Right forelimb (tissue), 1 donor: ENCODE results near the gene ALKBH6.
"Not testable (repeated sequence)": the region's sequence is repeated elsewhere in the genome, so short reads cannot be mapped to it uniquely, and the experiment has no call there.

Source experiments
- DNase-seq: peaks from one replicate; pipeline ENCODE4 v3.0.0-alpha.2; 2018

ALKBH6 gene

DNA sequence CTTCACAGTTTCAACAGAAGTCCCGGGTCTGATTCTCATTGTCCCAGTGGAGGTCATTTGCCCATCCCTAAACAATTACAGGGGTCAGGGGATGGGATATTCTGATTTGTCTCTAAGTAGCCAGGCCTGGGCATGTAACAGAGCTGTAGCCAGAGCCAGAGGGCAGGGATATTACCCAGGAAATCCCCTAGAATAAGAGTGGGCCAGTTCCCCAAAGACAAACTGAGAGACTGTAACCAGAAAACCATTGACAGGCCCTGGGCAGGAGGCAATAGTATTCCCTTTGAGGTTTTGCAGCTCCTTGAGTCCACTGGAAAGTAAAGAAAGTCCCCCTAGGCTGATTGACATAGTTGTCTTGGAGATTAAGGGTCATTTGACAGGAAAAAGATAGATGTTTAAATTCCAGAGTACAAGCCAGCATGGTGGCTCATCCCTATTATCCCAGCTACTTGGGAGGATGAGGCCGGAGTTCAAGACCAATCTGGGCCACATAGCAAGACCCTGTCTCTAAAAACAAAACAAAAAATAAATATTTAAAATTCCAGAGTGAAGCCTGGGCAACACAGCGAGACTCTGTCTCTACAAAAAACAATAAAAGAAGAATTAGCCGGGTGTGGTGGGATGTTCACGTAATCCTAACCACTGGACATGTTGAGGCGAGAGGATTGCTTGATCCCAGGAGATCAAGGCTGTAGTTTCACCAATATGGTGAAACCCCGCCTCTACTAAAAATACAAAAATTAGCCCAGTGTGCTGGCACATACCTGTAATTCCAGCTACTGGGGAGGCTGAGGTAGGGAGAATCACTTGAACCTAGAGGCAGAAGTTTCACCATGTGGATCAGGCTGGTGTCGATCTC is 20.9 kb downstream of the ALKBH6 start:
- no peak for DNase-seq

DNA sequence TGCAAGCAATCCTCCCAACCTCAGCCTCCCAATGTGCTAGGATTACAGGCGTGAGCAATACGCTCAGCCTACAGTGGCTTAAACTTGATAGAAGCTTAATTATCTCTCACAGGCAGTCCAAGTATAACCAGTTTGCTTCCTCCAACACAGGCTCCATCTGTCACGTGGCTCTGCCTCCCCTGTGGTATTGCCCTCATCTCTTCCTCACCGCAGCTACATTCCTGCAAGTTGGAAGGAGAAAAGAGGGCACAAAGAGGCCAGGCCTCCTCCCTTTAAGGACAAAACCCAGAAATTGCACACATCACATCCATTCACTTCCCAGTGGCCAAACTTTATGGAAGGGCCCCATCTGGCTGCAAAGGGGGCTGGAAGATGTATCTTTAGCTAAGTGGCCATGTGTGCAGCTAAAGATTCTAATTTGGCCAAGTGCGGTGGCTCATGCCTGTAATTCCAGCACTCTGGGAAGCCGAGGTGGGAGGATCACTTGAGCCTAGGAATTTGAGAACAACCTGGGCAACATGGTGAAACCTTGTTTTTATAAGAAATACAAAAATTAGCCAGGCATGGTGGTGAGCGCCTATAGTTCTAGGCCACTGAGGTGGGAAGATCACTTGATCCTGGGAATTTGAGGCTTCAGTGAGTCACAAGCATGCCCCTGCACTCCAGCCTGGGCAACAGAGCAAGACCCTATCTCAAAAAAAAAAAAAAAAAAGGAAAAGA is 22.1 kb downstream of the ALKBH6 start:
- DNase-seq, result no peak

DNA sequence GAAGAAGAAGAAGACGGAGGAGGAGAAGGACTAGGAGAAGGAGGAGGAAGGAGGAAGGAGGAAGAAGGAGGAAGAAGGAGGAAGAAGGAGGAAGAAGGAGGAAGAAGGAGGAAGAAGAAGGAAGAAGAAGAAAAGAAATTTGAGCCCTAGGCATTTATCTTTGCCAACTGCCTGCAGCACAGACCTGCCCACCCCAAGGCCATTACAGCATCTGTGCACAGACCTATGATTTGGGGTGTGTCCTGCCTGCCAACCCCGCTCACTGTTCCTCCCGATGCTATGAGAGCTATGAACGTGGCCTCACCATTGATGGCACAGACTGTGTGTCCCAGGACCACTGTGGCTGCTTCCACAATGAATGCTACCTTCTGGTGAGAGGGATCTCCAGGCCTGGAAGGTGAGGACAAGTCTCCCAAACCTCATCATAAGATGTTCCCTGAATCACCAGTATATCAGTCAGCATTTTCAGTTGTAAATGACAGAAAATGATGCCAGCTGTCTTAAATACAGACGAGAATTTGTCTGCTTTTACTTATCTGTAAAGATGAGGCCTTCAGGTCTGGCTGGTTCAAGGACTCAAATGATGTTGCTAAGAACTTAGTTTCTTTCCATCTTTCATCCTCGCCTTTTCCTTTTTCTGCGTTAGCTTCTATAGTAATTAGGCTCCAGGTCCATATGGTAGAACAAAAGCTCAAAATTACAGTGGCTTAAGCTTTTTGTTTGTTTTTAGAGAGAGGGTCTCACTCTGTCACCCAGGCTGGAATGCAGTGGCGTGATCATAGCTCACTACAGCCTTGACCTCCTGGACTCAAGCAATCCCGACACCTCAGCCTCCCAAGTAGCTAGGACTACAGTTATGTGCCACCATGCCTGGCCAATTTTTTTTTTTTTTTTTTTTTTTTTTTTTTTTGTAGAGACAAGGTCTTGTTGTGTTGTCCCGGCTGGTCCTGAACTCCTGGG is 23.0 kb downstream of the ALKBH6 start:
- DNase-seq, result no peak

GRCh38 chr19:35990156-35990555 is 23.9 kb downstream of the ALKBH6 start:
- no peak for DNase-seq

DNA sequence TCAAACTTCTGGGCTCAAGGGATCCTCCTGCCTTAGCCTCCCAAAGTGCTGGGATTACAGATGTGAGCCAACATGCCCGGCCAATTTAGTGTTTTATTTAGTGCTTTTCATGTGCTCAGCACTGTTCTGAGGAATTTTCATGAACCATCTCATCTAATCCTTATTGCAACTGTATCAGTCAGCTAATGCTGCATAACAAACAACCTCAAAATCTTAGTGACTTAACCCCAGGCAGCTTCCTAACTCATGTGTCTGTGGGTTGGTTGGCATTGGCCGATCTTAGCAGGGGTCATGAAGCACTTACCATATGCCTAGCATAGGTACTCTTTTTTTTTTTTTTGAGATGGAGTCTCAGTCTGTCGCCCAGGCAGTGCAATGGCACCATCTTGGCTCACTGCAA is 25.2 kb downstream of the ALKBH6 start:
- DNase-seq, result no peak

DNA sequence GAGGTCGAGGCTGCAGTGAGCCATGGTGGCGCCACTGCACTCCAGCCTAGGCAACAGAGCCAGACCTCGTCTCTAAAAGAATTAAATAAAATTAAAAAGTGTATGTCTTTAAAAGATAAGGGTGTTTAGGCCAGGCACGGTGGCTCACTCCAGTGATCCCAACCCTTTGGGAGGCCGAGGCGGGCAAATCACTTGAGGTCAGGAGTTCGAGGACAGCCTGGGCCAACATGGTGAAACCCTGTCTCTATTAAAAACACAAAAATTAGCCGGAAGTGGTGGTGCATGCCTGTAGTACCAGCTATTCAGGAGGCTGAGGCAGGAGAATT is 26.5 kb downstream of the ALKBH6 start:
- DNase-seq, result no peak

DNA sequence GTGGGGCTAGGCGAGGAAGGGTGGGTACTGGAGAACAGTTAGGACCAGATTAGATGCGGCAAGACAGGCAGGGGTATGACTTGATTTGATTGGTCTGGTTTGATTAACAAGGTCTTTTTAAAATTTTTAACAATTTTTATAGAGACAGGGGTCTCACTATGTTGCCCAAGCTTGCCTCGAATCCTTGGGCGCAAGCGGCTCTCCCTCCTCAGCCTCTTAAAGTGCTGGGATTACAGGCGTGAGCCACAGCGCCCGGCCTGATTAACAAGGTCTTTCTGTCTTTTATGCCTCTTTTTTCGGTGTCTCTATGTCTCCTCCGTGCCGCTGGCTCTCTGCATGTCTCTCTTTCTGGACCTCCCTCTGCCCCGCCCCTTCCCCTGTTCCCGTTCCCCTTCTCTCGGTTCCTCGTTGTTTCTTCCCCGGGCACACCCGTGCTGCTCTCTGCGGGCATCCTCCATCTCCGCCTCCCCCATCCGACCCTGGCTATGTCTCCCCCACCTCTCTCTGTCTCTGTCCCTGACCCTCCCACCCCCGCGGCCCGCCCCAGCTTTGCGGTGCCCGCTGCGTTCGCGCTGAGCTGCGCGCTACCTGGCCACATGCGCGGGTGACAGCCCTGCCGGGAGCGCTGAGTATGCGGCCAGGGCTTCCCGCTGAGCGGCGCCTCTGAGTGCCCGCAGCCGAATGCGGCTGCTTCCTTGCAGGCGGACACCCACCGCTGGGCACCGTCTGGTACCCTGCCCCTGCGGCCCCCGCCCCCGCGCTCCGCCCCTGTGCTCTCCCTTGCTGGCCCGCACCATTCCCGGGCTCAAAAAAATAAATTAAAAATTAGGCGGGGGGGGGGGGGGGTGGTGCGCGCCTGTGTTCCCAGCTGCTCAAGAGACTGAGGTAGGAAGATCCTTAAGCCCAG is 27.1 kb downstream of the ALKBH6 start:
- no peak for DNase-seq

- no peak for DNase-seq
Observed at GRCh38 chr19:35986111-35986510, 27.9 kb downstream of the ALKBH6 start.

GRCh38 chr19:35983177-35983576 is 30.8 kb downstream of the ALKBH6 start:
- no peak for DNase-seq

GRCh38 chr19:35980997-35981396 is 33.0 kb downstream of the ALKBH6 start:
- not testable (repeated sequence) for DNase-seq

DNA sequence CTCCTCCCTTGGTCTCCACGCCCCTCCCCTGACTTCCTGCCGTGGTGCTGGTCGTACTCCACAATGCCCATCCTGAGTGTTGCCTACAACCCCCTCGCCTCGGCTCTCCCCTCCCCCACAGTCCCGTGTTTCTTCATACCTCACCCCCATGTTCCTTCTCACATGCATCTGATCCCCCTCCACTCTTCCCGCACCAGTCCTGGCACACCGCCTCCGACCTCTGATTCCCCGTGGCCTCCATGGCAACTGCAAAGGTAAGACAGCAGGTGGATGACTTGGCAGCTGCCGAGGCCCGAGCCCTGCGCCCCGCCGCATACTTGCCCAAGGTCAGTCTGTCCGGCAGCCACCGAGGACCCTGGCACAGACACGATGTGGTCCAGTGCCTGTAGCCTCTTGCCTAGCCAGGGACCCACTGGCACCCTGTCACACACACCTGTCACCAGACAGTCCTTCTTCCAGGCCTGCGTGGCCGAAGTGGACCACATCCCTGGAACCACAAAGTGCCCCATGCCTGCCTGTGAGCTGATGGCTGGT is 35.1 kb downstream of the ALKBH6 start:
- no peak for DNase-seq

DNA sequence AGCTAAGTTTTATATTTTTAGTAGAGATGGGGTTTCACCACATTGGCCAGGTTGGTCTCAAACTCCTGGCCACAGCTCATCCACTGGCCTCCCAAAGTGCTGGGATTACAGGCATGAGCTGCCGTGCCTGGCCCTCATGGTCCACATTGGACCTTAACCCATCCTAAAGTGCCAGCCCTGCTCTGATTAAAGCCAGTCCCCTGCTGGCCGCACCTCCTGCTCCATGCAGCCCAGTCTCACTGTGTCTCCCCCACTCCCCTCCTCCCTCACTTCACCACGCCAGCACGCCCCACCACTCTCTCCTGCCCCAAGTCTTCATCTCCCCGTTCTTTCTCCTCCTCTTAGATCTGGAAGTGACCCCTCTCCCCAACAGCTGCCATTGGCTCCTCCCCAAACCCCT is 35.7 kb downstream of the ALKBH6 start:
- DNase-seq, result no peak

GRCh38 chr19:35977446-35978222 is 36.4 kb downstream of the ALKBH6 start:
- no peak for DNase-seq

- DNase-seq, result no peak
Observed at GRCh38 chr19:35975608-35976214, 38.3 kb downstream of the ALKBH6 start.

GRCh38 chr19:35973487-35973886 is 40.5 kb downstream of the ALKBH6 start:
- no peak for DNase-seq

DNA sequence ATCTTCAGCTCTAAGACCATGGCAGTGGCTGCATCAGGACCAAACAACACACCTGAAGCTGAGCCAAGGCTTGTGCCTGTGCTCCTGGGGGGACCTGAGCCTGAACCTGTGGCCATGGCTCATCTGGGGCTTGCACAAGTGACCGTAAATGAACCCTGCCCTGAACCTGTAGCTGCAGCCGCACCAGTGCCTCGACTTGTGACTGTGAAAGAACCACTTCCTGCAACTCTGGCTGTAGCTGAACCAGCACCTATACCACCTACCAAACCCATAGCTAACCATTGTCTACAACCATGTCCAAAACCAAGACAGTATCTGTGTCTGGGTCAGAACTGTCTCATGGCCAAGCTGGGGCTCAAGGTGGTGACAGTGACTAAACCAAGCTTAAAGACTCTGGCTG is 47.2 kb downstream of the ALKBH6 start:
- DNase-seq, result no peak

DNA sequence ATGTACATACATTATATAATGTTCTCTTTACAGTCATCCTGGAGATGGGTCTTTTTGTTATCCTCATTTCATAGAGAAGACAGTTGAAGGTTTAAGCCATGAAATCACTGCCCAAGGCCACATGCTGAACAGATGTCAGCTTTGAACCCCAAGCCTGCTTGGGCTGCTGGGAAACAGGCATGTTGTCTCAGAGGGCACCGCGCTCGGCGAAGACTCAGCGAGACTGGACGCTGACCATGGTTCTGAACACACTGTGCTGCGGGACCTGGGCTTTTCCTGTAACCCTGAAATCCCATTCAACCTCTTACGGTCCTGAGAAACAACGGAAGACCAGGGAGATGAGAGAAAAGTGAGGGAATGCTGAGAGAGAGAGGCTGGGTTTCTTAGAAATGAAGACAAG is 50.5 kb downstream of the ALKBH6 start:
- DNase-seq, result peak; percentile 80

- no peak for DNase-seq
Observed at GRCh38 chr19:35960432-35960972, 53.5 kb downstream of the ALKBH6 start.

GRCh38 chr19:35959968-35960320 is 54.1 kb downstream of the ALKBH6 start:
- no peak for DNase-seq
